WTC11 (cell line): ENCODE data around the gene PIGR.

Experiments
- ELF4 ChIP-seq: sonication (generic); formaldehyde crosslinking; IDR thresholded peaks from 2 replicates; pipeline ENCODE4 v1.8.1; 2022; ENCODE audit warnings: low read depth, mild to moderate bottlenecking, moderate library complexity, missing genetic modification reagents
- JAZF1 ChIP-seq: fragments of 250-450 bp; sonication (Bioruptor Pico); IDR thresholded peaks from 2 replicates; pipeline ENCODE4 v1.9.0; 2021; ENCODE audit warnings: moderate library complexity, mild to moderate bottlenecking, inconsistent platforms
- PRDM15 ChIP-seq: sonication (generic); formaldehyde crosslinking; IDR thresholded peaks from 2 replicates; pipeline ENCODE4 v1.8.0; 2022; ENCODE audit warnings: missing genetic modification reagents
- SP1 ChIP-seq: sonication (generic); formaldehyde crosslinking; conservative IDR thresholded peaks from 2 replicates; pipeline ENCODE4 v1.8.1; 2022; ENCODE audit warnings: missing genetic modification reagents
- USF1 ChIP-seq: sonication (generic); formaldehyde crosslinking; IDR thresholded peaks from 2 replicates; pipeline ENCODE4 v1.8.0; 2022; ENCODE audit warnings: mild to moderate bottlenecking, missing genetic modification reagents
- ZSCAN18 ChIP-seq: fragments of 250-450 bp; sonication (Bioruptor Pico); IDR thresholded peaks from 2 replicates; pipeline ENCODE4 v2.1.2; 2022; ENCODE audit warnings: mild to moderate bottlenecking, moderate library complexity
- TF ChIP-seq, protein P1 (sequence below): fragments of 200-600 bp; IDR thresholded peaks from 2 replicates; pipeline ENCODE4 v1.8.0; 2022; ENCODE audit warnings: antibody characterized with exemption
- TF ChIP-seq, protein P2 (sequence below): sonication (generic); formaldehyde crosslinking; IDR thresholded peaks from 2 replicates; pipeline ENCODE4 v1.8.0; 2023; ENCODE audit warnings: missing genetic modification reagents

DNA sequence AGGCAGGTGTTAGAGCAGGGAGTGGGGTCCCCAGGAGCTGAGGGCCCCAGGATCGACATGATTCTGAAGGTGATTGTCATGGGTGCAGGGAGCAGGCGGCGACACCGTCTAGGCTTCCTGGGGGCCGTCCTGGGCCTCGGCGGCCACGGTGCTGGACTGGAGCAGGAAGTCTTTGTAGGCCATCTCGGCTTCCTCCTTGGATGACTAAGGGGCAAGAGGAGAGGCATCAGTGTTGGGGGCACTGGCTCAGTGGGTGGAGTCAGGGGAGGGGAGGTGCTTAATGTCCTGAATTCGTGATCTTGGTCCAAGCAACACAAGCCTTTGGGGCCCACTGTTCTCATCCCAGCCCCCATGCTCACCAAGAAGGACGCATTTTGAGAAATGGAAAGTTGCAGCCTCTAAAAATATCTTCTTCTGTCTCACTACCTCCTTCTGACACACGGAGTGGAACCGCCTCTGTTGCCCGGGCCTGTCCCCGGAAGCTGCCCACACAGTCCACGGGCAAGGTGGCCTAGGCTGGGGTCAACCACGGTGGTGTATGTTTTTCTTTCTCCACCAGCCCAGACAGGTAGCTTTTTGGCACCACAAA lies 16.0 kb downstream of the PIGR start:
- TF ChIP-seq SP1 (CRISPR knock-in tag) (no peak), JAZF1 (CRISPR knock-in tag) (no peak), ZSCAN18 (CRISPR knock-in tag) (no peak), USF1 (no peak), PRDM15 (CRISPR knock-in tag) (no peak), ELF4 (no peak)
- TF ChIP-seq, protein P1, sequence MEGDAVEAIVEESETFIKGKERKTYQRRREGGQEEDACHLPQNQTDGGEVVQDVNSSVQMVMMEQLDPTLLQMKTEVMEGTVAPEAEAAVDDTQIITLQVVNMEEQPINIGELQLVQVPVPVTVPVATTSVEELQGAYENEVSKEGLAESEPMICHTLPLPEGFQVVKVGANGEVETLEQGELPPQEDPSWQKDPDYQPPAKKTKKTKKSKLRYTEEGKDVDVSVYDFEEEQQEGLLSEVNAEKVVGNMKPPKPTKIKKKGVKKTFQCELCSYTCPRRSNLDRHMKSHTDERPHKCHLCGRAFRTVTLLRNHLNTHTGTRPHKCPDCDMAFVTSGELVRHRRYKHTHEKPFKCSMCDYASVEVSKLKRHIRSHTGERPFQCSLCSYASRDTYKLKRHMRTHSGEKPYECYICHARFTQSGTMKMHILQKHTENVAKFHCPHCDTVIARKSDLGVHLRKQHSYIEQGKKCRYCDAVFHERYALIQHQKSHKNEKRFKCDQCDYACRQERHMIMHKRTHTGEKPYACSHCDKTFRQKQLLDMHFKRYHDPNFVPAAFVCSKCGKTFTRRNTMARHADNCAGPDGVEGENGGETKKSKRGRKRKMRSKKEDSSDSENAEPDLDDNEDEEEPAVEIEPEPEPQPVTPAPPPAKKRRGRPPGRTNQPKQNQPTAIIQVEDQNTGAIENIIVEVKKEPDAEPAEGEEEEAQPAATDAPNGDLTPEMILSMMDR = no peak
- TF ChIP-seq, protein P2, sequence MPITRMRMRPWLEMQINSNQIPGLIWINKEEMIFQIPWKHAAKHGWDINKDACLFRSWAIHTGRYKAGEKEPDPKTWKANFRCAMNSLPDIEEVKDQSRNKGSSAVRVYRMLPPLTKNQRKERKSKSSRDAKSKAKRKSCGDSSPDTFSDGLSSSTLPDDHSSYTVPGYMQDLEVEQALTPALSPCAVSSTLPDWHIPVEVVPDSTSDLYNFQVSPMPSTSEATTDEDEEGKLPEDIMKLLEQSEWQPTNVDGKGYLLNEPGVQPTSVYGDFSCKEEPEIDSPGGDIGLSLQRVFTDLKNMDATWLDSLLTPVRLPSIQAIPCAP = no peak
